ENCODE results near the gene SAT1.

SAT1 gene

DNA sequence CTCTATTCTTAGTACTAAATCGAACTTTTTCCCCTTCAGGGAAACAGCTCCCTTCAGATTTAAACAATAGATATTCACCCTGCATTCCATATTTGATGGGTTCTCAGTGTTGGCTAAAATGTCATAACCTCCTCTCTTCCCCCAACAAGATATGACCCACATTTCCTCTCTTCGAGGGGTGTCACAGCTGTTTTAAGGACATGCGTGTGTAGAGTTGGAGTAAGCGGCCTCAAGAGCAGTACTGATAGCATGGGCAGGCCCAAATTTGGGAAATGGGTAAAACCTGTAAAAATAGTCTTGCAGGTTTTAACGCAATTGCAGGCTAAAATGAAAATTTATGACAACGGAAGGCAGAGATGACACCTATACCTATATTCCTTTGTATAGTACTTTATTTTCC is 28.7 kb downstream of the SAT1 start:
- DNase-seq = no peak

DNA sequence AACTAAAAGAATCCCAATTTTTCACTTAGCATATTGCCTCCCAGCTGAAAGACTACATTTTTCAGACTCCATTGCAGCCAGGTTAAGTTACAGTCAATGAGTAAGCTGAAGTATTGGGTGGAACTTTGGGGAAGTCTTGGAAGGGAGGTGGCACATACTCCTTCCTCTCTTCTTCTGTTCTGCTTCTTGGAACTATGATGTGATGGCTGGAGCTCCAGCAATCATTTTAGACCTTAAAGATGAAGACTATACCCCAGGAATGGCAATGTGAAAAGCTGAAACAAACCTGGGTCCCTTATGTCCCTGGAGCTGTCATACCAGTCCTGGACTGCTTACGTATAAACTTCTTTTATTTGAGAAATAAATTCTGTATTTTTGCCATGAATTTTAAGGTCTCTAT is 30.8 kb downstream of the SAT1 start:
- DNase-seq = no peak

DNA sequence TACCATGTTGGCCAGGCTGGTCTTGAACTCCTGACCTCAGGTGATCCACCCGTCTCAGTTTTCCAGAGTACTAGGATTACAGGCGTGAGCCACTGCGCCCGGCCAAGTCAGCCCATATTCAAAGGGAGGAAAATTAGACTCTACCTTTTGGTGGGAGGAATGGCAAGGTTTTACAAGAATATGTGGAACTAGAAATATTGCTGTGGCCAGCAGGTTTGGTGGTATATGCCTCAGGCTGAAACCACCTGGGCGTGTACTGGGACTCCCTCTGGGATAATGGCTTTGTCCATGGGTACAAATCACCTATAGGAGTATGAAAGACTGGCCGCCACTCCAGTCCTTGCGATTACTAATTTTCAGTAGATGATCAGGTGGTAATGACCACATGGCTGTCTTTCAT is 32.4 kb downstream of the SAT1 start:
- no peak for DNase-seq

DNA sequence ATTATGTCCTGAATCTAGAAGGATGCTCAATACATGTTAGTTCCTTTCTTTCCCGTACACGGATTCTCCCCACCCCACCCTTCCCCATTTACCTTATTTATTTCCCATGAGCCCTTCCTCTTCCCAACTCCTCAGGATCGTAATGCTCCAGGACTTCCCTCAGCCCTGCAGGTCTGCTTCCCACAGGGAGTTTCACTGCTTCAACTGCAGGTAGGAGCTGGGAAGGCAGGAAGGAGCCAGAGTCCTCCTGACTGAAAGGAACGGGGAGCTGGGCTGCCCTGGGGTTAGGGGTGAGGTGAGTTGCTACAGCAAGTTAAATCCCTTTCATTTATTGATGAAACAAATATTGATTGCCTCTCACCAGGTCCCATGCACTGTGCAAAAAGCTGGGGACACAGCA is 33.2 kb downstream of the SAT1 start:
- DNase-seq = no peak

DNA sequence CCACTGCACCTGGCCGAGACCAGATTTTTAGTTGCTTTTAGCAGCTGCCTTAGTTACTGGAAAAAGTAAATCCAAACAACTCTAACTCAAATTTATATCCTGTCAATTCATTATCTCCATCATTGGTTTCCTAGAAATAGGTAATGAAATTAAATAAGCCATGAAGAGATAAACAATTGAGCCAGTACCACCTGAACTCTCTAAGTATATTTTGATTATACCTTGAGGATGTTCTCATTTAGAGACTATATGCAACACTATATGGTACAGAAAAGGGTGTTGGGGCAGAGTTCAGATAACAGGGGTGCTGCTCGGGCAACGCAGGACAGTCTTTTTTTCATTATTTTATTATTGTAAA is 35.0 kb downstream of the SAT1 start:
- DNase-seq = no peak

DNA sequence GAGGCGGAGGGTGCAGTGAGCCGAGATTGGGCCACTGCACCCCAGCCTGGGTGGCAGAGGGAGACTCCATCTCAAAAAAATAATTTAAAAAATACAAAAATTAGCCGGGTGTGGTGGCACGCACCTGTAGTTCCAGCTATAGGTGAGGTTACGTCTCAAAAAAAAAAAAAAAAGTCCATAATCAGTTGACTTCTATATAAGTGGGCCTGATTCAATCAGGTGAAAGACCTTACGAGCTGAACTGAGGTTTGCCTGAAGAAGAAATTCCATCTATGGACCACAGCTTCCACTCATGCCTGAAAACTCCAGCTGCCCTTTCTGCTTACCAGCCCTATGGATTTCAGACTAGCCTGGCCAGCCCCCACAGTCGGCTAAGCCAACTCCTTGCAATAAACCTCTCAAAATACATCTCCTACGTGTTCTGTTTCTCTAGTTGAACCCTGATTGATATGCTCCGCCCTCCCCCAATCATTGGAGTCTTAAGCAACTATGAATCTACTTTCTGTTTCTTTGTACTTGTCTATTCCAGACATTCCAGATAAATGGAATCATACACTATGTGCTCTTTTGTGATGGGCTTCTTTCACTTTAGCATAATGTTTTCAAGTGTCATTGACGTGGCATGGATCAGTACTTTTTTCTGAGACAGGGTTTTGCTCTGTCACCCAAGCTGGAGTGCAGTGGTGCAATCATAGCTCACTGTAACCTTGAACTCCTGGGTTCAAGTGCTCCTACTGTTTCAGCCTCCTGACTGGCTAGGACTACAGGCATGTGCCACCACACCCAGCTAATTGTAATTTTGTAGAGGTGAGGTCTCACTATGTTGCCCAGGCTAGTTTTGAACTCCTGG is 36.6 kb downstream of the SAT1 start:
- no peak for DNase-seq

DNA sequence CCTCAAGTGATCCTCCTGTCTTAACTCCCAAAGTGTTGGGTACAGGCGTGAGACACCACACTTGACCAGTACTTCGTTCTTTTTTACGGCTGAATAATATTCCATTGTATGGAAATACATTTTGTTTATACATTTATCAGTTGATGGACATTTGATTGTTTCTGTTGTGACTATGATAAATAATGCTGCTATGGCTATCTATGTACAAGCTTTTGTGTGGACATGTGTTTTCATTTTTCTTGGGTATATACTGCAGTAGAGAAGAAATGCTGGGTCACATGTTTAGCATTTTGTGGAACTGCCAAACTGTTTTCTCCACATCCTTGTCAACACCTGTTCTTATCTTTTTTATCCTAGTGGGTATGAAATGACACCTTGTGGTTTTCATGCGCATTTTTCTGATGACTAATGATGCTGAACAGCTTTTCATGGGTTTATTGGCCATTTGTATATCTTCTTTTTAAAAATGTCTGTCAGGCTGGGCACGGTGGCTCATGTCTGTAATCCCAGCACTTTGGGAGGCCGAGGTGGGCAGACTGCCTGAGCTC is 37.3 kb downstream of the SAT1 start:
- DNase-seq = no peak

DNA sequence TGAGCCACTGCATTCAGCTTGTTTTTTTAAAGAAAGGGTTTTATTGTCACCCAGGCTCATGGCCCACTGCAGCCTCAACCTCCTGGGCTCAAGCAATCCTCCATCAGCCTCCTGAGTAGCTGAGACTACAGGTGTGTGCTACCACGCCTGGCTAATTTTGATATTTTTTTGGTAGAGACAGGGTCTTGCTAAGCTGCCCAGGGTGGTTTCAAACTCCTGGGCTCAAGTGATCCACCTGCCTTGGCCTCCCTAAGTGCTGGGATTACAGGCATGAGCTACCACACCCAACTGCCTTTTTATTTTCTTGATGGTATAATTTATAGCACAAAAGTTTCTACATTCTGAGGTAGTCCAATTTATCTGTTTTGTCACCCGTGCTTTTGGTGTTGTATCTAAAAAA is 38.9 kb downstream of the SAT1 start:
- no peak for DNase-seq

DNA sequence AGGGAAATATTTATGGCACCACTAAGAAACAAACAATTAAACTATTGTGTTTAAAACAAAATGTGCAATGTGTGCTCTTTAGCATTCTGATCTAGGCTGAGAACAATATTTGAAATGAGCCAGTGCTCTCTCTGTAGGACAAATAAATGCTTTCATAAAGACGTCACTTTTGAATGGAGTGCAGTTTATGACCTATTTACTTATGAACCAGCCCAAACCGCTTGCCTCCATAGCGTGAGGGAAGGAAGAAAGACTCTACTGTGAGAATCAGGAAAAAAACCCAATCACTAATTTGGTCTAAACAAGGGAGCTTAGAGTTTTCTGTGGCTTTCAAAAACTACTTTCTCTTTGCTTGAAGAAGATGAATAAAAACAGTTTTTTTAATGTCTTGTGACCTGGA is 39.4 kb downstream of the SAT1 start:
- no peak for DNase-seq

DNA sequence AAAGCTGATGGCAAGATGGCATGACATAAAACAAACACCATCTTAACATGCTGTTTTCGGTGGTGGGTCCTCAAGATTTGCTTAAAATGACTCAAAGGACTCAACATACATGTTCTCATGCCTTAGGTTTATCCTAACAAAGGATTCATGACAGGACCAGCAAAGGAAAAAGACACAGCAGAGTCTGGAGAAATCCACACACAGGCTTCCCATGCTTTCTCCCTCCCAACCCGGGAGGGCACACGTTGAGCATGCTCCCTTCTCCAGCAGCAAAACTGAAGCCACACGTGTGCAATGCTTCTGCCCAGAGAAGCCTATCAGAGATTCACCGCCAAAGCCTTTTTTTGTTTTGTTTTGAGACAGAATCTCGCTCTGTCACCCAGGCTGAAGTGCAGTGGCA is 39.9 kb downstream of the SAT1 start:
- DNase-seq = no peak

DNA sequence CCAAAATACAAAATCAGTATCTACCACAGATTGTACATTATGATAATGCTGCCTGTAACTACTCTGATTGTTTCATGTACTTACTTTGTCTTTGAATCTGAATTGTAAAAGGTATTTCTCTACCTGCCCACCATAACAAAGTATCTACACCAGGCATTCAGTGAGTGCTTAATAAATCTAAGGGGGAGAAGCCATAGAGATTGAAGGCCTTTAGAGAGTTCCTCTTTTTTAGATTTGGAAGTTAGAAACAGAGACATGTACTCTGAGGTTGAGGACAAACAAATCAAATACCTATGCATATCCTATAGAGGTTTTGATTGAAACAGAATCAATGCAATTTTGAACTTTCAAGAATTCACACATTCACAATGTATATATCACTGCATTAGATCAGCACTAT is 42.7 kb downstream of the SAT1 start:
- DNase-seq = no peak

DNA sequence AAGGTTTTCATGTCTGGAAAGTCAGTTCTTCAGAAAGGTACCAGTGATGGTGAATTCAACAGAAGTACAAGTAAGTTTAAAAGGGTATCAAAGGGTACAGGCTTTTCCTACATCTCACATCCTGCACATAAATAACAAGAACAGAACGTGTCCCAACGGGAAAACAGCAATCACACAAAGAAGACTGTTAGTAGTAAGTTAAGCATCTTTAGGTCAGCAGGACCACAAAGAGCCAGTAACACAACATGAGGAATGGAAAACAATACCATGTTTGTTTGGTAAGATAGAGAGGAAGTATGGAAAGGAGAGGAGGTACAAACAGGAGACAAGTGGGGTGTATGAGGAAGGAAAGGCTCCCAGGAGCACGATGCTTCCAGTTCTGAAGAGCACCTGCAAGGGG is 43.2 kb downstream of the SAT1 start:
- no peak for DNase-seq

DNA sequence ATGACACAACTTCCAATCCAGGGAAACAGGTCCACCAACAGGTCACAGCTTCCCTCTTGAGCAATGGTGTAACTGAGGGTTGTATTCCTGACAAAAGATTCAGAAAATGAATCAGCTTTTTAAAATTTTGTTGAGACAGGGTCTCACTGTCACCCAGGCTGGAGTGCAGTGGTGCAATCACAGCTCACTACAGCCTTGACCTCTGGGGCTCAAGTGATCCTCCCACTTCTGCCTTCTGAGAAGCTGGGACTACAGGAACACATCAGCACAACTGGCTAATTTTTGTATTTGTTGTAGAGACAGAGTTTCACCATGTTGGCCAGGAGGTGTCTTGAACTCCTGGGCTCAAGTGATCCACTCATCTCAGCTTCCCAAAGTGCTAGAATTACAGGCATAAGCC is 43.7 kb downstream of the SAT1 start:
- no peak for DNase-seq

DNA sequence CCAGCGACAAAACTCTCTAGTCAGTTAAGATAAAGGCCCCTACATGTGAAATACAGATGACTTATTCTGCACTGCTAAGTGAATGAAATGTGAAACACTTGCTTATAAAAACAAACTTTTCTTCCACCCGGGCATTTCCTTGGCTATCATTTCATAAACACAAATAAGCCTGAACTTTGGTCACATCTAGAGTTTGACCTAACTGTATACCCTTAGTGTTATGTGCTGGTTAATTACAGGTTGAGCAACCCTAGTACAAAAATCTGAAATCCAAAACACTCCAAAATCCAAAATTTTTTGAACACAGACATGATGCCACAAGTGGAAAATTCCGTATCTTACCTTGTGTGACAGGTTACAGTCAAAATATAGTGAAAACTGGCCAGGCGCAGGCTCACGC is 45.9 kb downstream of the SAT1 start:
- no peak for DNase-seq

DNA sequence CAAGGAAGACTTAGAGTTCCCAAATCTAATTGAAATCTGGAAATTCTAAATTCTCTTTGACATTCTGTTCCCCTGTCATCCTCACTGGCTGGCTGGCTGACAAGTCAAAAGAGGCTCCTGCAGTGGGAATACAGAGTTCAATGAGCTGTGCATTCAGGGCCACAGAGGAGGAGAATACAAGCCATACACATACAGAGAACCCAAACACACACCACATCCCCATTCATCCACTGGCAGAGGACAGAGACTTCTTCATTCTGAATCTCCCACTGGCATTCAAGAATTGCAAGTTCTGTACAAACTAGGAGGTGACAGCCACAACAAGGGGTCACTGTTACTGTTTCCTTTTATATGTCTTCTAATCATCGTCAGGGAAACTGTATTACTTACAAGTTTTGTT is 49.7 kb downstream of the SAT1 start:
- DNase-seq = no peak
